Adrenal gland (tissue), 12 donors: ENCODE data around the gene KRTAP10-6. TPM values are rescaled to one million over a fixed set of nuclear protein-coding genes. Genes with fewer than 3 reads are reported as not detected.
A peak's percentile ranks its signal among the peaks of the same experiment; 100 is the strongest.
"Not testable (repeated sequence)": the region's sequence is repeated elsewhere in the genome, so short reads cannot be mapped to it uniquely, and the experiment has no call there.

Experiments
- DNase-seq, 7 donors: peaks; one replicate each; pipeline ENCODE4 v3.0.0-alpha.2; 2019 to 2020
- H3K27ac ChIP-seq, 5 donors: fragments of 200-600 bp; sonication (generic) in 4 of 5; 1 replicate in 3 of 5; 2 replicates in 2 of 5; pipeline versions ENCODE4 v1.5.1 to v1.8.0; 2016 to 2020; ENCODE audit warnings: mild to moderate bottlenecking in 1 of 5
- H3K27me3 ChIP-seq: fragments of 200-600 bp; 2 replicates; pipeline ENCODE4 v1.8.0; 2021
- H3K36me3 ChIP-seq, 2 donors: fragments of 200-600 bp; replicated peaks in 1 of 2; 1 replicate in 1 of 2; 2 replicates in 1 of 2; pipeline versions ENCODE4 v1.5.1 to v1.8.0; 2018 to 2022
- H3K4me1 ChIP-seq, 2 donors: fragments of 200-600 bp; replicated peaks in 1 of 2; 1 replicate in 1 of 2; 2 replicates in 1 of 2; pipeline versions ENCODE4 v1.5.1 to v1.8.0; 2018 to 2021
- H3K4me3 ChIP-seq, 4 donors: fragments of 200-600 bp; sonication (generic) in 3 of 4; one replicate each; pipeline ENCODE4 v1.5.1; 2016 to 2018
- H3K9me3 ChIP-seq, 3 donors: fragments of 200-600 bp; sonication (generic) in 1 of 3; replicated peaks in 1 of 3; 1 replicate in 2 of 3; 2 replicates in 1 of 3; pipeline versions ENCODE4 v1.5.1 to v1.8.0; 2016 to 2021
- CTCF ChIP-seq, 6 experiments: fragments of 450-650 bp in 4 of 6; fragments of 200-600 bp in 2 of 6; sonication (generic) in 1 of 6; IDR thresholded peaks; 1 replicate in 5 of 6; 2 replicates in 1 of 6; pipeline versions ENCODE4 v1.5.1 to v1.8.0; 2016 to 2021; ENCODE audit warnings: antibody characterized with exemption in 6 of 6, mild to moderate bottlenecking in 2 of 6, moderate library complexity in 1 of 6
- POLR2A ChIP-seq, 2 donors: fragments of 450-650 bp; IDR thresholded peaks; one replicate each; pipeline ENCODE4 v1.6.1; 2017; ENCODE audit warnings: antibody characterized with exemption in 2 of 2, mild to moderate bottlenecking in 2 of 2, moderate library complexity in 1 of 2
- WGBS, 4 donors: extraction: QIAGEN DNeasy Blood & Tissue Kit in 2 of 4; methylation state at CpG; one replicate each; pipeline versions ENCODE4 v1.1.5 to v1.1.7; 2013 to 2017; 5-methylcytosine and 5-hydroxymethylcytosine counted together
- intact Hi-C, 2 donors: fragments of 100-400 bp; cut with DNase I; formaldehyde crosslinking; loops; one replicate each; pipeline versions ENCODE4 v1.14.1 to v1.15.0; 2022 to 2023
- polyA plus RNA-seq, 3 donors: library from polyadenylated mRNA; stranded (reverse); fragments of 200-250 nt in 2 of 3; fragments of 350-450 nt in 1 of 3; fragmentation: Illumina TruSeq in 1 of 3; extraction: RNeasy Lipid Tissue Mini Kit (QIAGEN cat#74804) in 1 of 3; gene quantifications; one replicate each; pipeline ENCODE4 v1.2.3, GENCODE V29; 2013 to 2014
- total RNA-seq, 9 donors: library from RNA; depleted of rRNA in 4 of 9; stranded (reverse); fragments of >200 nt in 4 of 9; fragments of 120-200 nt in 1 of 9; fragmentation: NEBNext Ultra II Directional in 1 of 9; extraction: Animal tissue kit (Norgen Biotek cat#: 25700) in 1 of 9; gene quantifications; one replicate each; pipeline versions ENCODE4 v1.1.0 to v1.2.4, GENCODE V29; 2013 to 2023
- donor health status: healthy with polysubstance abuse.
- donor health status: Bipolar disorder and iron deficiency.
- donor health status: DM: yes; HTN: yes; CAD: no.
- donor health status: DM: no; HTN: no; CAD: no.
- donor health status: DM: no; HTN: no; CAD: no.
- donor health status: DM: yes; HTN: yes; CAD: no.

Gene KRTAP10-6
- total and polyA plus RNA-seq, 12 donors, result not detected

GRCh38 chr21:44582055-44582454 lies 10.2 kb downstream of the KRTAP10-6 start:
- Histone ChIP-seq H3K27me3 (peaks cover 15% of the 10 kb centered on the region), H3K4me3 (no peak overlapping the region), H3K4me1 (no peaks in the 10 kb centered on the region), H3K27ac (no peak overlapping the region), H3K9me3 (peaks cover 0 to 7% (median 0%) of the 10 kb centered on the region in 3 donors), H3K36me3 (no peaks in the 10 kb centered on the region)
- TF ChIP-seq CTCF (IDR thresholded peaks at IDR 0.05) (no peak), POLR2A (IDR thresholded peaks at IDR 0.05) (no peak)
- intact Hi-C loops, result no loop called here
- 63 to 75% (median 69%) methylated on average over 14 to 15 of the region's 15 CpGs for WGBS, 4 donors
- DNase-seq, result peak in 1 of 7 donors; percentile 35

- H3K27me3 ChIP-seq, result peaks cover 11% of the 10 kb centered on the region
- no peak for DNase-seq
- TF ChIP-seq CTCF (IDR thresholded peaks at IDR 0.05) (no peak), POLR2A (IDR thresholded peaks at IDR 0.05) (no peak)
- H3K36me3 ChIP-seq, result no peaks in the 10 kb centered on the region
- intact Hi-C loops, result no loop called here
- no peaks in the 10 kb centered on the region for H3K4me1 ChIP-seq
- peaks cover 0 to 7% (median 0%) of the 10 kb centered on the region in 3 donors for H3K9me3 ChIP-seq
- WGBS, 4 donors, result 79 to 83% (median 80%) methylated on average over 3 of the region's 3 CpGs
- no peak overlapping the region for H3K27ac ChIP-seq
- no peak overlapping the region for H3K4me3 ChIP-seq
Measured at GRCh38 chr21:44581158-44581557, 11.1 kb downstream of the KRTAP10-6 start.

- H3K9me3 ChIP-seq, intact Hi-C loops: not testable (repeated sequence)
- DNase-seq, result peak in 1 of 7 donors; percentile 9
Measured at GRCh38 chr21:44580231-44580821, 12.0 kb downstream of the KRTAP10-6 start, which contains the start of gene KRTAP10-5. TSS of gene KRTAP10-5 (minus strand) at chr21:44580604. CDS start at chr21:44580578, 26 bp downstream.

GRCh38 chr21:44579833-44580144 lies 12.5 kb downstream of the KRTAP10-6 start:
- Histone ChIP-seq H3K36me3 (no peaks in the 10 kb centered on the region), H3K27ac (no peak overlapping the region), H3K27me3 (peaks cover 5% of the 10 kb centered on the region), H3K4me3 (no peak overlapping the region), H3K9me3 (peaks cover 0 to 7% (median 0%) of the 10 kb centered on the region in 3 donors), H3K4me1 (no peaks in the 10 kb centered on the region)
- peak in 1 of 7 donors; percentile 11 for DNase-seq
- TF ChIP-seq CTCF (IDR thresholded peaks at IDR 0.05) (no peak), POLR2A (IDR thresholded peaks at IDR 0.05) (no peak)
- intact Hi-C loops, result no loop called here
- WGBS, 4 donors, result 65 to 71% (median 65%) methylated on average over 7 of the region's 7 CpGs

More at GRCh38 chr21:44580231-44580821, 12.0 kb downstream of the KRTAP10-6 start, which contains the start of gene KRTAP10-5:
- H3K36me3 ChIP-seq, H3K27me3 ChIP-seq, H3K27ac ChIP-seq, H3K4me1 ChIP-seq, H3K4me3 ChIP-seq: not testable (repeated sequence)
- WGBS, 4 donors, result 38 to 49% (median 43%) methylated on average over 14 to 19 of the region's 19 CpGs
